OCI-LY7 (cell line): ENCODE measurements around the gene RBP3.

Experiments used
- EZH2phosphoT487 ChIP-seq: fragments of 200-600 bp; sonication (generic); IDR thresholded peaks from 2 replicates; pipeline ENCODE4 v1.6.1; 2018; ENCODE audit warnings: low read depth, borderline replicate concordance, mild to moderate bottlenecking, mixed run types, antibody characterized with exemption, low read length, moderate library complexity, mixed read lengths
- TF ChIP-seq, protein P1 (sequence below): fragments of 200-600 bp; sonication (generic); conservative IDR thresholded peaks from 2 replicates; pipeline ENCODE4 v1.5.1; 2014; ENCODE audit warnings: mild to moderate bottlenecking, antibody characterized with exemption, low read length, moderate library complexity, mixed read lengths

DNA sequence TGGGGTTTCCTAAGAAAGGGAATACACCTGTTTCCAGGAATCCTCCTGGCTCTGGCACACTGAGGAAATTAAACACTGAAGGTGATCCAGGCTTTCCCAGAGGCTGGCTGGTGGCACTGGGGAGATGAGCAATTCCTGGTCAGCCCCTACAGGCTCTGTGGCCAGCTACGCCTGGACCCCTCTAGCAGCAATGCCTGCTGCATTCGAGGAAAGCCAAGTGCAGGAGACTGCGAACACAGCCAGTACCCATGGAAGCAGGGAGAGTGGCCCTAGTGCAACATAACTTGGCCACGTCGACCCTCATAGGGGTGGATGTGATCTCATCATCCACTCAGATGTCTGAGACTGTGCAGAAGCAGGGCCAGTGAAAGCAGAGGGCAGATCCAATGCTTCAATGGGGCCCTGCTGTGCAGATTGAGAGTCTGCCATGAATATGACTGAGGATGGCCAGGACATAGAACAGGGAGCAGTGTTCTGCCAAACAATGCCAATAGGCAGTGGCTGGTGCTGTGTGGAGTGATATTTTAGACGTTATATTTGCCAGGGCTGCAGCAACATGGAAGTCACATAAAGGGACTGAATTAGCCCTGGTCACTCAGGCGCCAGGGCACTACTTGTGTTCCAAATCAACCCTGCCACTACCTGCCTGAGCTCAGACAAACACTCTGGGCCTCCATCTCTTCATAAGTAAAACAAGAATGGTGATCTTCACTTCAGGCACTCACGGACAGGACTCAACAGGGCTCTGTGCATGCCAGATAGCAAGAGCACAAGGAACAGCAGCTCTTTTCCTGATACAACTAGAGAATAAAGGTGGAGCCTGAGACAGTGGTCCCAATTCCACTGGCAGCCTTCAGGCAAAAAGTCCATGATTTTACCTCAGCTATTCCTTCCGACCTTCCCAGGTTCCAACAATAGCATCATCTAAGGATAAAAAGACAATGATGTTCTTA is 33.5 kb downstream of the RBP3 start:
- no peak for TF ChIP-seq EZH2phosphoT487
- TF ChIP-seq, protein P1, sequence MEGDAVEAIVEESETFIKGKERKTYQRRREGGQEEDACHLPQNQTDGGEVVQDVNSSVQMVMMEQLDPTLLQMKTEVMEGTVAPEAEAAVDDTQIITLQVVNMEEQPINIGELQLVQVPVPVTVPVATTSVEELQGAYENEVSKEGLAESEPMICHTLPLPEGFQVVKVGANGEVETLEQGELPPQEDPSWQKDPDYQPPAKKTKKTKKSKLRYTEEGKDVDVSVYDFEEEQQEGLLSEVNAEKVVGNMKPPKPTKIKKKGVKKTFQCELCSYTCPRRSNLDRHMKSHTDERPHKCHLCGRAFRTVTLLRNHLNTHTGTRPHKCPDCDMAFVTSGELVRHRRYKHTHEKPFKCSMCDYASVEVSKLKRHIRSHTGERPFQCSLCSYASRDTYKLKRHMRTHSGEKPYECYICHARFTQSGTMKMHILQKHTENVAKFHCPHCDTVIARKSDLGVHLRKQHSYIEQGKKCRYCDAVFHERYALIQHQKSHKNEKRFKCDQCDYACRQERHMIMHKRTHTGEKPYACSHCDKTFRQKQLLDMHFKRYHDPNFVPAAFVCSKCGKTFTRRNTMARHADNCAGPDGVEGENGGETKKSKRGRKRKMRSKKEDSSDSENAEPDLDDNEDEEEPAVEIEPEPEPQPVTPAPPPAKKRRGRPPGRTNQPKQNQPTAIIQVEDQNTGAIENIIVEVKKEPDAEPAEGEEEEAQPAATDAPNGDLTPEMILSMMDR, result no peak
